Liver (tissue), 9 donors: ENCODE measurements around the gene RELN. TPM values are rescaled to one million over a fixed set of nuclear protein-coding genes. Genes with fewer than 3 reads are reported as not detected.

Experiments
- DNase-seq: peaks from one replicate; pipeline ENCODE4 v3.0.0-alpha.2; 2017; ENCODE audit warnings: low spot score
- H3K27ac ChIP-seq, 2 donors: one replicate each; pipeline ENCODE4 v1.7.0; 2013; ENCODE audit warnings: inconsistent platforms in 2 of 2, low read length in 2 of 2, control low read depth in 1 of 2, low read depth in 1 of 2, mild to moderate bottlenecking in 1 of 2
- H3K27me3 ChIP-seq, 4 donors: one replicate each; pipeline versions ENCODE4 v1.6.1 to v1.7.0; 2013; ENCODE audit warnings: low read length in 3 of 4, inconsistent platforms in 1 of 4, mild to moderate bottlenecking in 1 of 4, moderate library complexity in 1 of 4; ENCODE audit not compliant: control insufficient read depth in 4 of 4, insufficient read depth in 4 of 4
- H3K36me3 ChIP-seq, 4 donors: one replicate each; pipeline versions ENCODE4 v1.6.1 to v1.7.0; 2013; ENCODE audit warnings: low read length in 3 of 4, mild to moderate bottlenecking in 3 of 4, low read depth in 1 of 4, moderate library complexity in 1 of 4; ENCODE audit not compliant: control insufficient read depth in 4 of 4, insufficient read depth in 3 of 4
- H3K4me1 ChIP-seq, 4 donors: one replicate each; pipeline versions ENCODE4 v1.6.1 to v1.7.0; 2013; ENCODE audit warnings: low read length in 3 of 4, mild to moderate bottlenecking in 3 of 4, moderate library complexity in 1 of 4; ENCODE audit not compliant: control insufficient read depth in 4 of 4, insufficient read depth in 4 of 4
- H3K4me3 ChIP-seq, 3 donors: one replicate each; pipeline versions ENCODE4 v1.6.1 to v1.7.0; 2013; ENCODE audit warnings: low read length in 3 of 3, control low read depth in 1 of 3, low read depth in 1 of 3, mild to moderate bottlenecking in 1 of 3
- H3K9ac ChIP-seq, 2 donors: one replicate each; pipeline ENCODE4 v1.7.0; 2013; ENCODE audit warnings: low read length in 2 of 2, mild to moderate bottlenecking in 2 of 2, moderate library complexity in 2 of 2, control low read depth in 1 of 2, low read depth in 1 of 2
- H3K9me3 ChIP-seq, 4 donors: one replicate each; pipeline versions ENCODE4 v1.6.1 to v1.7.0; 2013; ENCODE audit warnings: low read length in 3 of 4; ENCODE audit not compliant: control insufficient read depth in 4 of 4
- CTCF ChIP-seq: fragments of 150-350 bp; IDR thresholded peaks from 2 replicates; pipeline ENCODE4 v1.5.1; 2017; ENCODE audit warnings: improper control_type of control experiment, low read depth, low read length; ENCODE audit not compliant: missing input control
- EGR1 ChIP-seq, 2 donors: IDR thresholded peaks; 2 replicates each; pipeline ENCODE4 v1.6.1; 2016 to 2018; ENCODE audit warnings: antibody characterized with exemption in 2 of 2, low read depth in 2 of 2
- FOXA1 ChIP-seq: IDR thresholded peaks from 2 replicates; pipeline ENCODE4 v1.6.1; 2016; ENCODE audit warnings: antibody characterized with exemption
- FOXA2 ChIP-seq: IDR thresholded peaks from 2 replicates; pipeline ENCODE4 v1.6.1; 2016; ENCODE audit warnings: antibody characterized with exemption
- HNF4A ChIP-seq, 2 donors: conservative IDR thresholded peaks; 2 replicates each; pipeline ENCODE4 v1.6.1; 2016; ENCODE audit warnings: antibody characterized with exemption in 2 of 2, mild to moderate bottlenecking in 2 of 2
- HNF4G ChIP-seq: IDR thresholded peaks from 2 replicates; pipeline ENCODE4 v1.6.1; 2016; ENCODE audit warnings: antibody characterized with exemption
- JUND ChIP-seq, 2 donors: IDR thresholded peaks; 2 replicates each; pipeline ENCODE4 v1.6.1; 2016; ENCODE audit warnings: antibody characterized with exemption in 2 of 2
- MAX ChIP-seq: IDR thresholded peaks from 2 replicates; pipeline ENCODE4 v1.6.1; 2016; ENCODE audit warnings: antibody characterized with exemption
- RAD21 ChIP-seq, 2 donors: IDR thresholded peaks; 2 replicates each; pipeline ENCODE4 v1.6.1; 2016; ENCODE audit warnings: antibody characterized with exemption in 2 of 2, mild to moderate bottlenecking in 2 of 2
- REST ChIP-seq: IDR thresholded peaks from 2 replicates; pipeline ENCODE4 v1.6.1; 2016; ENCODE audit warnings: antibody characterized with exemption, mild to moderate bottlenecking
- SP1 ChIP-seq: IDR thresholded peaks from 2 replicates; pipeline ENCODE4 v1.6.1; 2018; ENCODE audit warnings: antibody characterized with exemption, mild to moderate bottlenecking
- TAF1 ChIP-seq: conservative IDR thresholded peaks from 2 replicates; pipeline ENCODE4 v1.6.1; 2016; ENCODE audit warnings: antibody characterized with exemption, mild to moderate bottlenecking
- YY1 ChIP-seq: IDR thresholded peaks from 2 replicates; pipeline ENCODE4 v1.6.1; 2016; ENCODE audit warnings: antibody characterized with exemption, mild to moderate bottlenecking
- ZBTB33 ChIP-seq: IDR thresholded peaks from 2 replicates; pipeline ENCODE4 v1.6.1; 2016; ENCODE audit warnings: antibody characterized with exemption
- WGBS: extraction: QIAGEN DNeasy Blood & Tissue Kit; methylation state at CpG from one replicate; pipeline ENCODE4 v1.1.7; 2013; 5-methylcytosine and 5-hydroxymethylcytosine counted together
- polyA plus RNA-seq, 2 donors: library from polyadenylated mRNA; stranded (reverse) in 1 of 2; unstranded in 1 of 2; fragments of 200-250 nt in 1 of 2; fragments of >200 nt in 1 of 2; fragmentation: Nextera tagmentation in 1 of 2; extraction: Ambion mirVana in 1 of 2; gene quantifications; one replicate each; pipeline versions ENCODE4 v1.2.1 to v1.2.3, GENCODE V29; 2013 to 2015
- total RNA-seq, 2 donors: library from RNA; depleted of rRNA; stranded (reverse); fragments of >200 nt; gene quantifications; one replicate each; pipeline ENCODE4 v1.2.3, GENCODE V29; 2014
- donor health status: healthy.
- donor health status: healthy.
- donor health status: healthy.
- donor health status: healthy.
- donor health status: healthy.

The RELN gene
- total and polyA plus RNA-seq, 4 donors: 10.0 to 69.8 (median 28.4) TPM

DNA sequence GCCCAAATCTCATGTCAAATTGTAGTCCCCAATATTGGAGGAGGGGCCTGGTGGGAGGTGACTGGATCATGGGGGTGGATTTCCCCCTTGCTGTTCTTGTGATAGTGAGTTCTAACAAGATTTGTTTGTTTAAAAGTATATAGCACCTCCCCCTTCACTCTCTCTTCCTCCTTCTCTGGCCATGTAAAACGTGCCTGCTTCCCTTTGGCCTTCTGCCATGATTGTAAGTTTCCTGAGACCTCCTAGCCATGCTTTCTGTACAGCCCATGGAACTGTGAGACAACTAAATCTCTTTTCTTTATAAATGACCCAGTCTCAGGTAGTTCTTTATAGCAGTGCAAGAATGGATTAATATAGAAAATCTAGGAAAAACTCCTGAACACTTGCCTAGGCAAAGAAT lies 341.3 kb downstream of the RELN start:
- Histone ChIP-seq H3K27ac (no peak overlapping the region), H3K27me3 (no peaks in the 10 kb centered on the region), H3K4me3 (no peak overlapping the region), H3K9me3 (peaks cover 0 to 2% (median 0%) of the 10 kb centered on the region in 4 donors), H3K9ac (no peak overlapping the region), H3K36me3 (no peaks in the 10 kb centered on the region), H3K4me1 (no peaks in the 10 kb centered on the region)
- no peak for DNase-seq
- TF ChIP-seq RAD21 (IDR thresholded peaks at IDR 0.05): no peak
- no peak for TF ChIP-seq FOXA2
- no peak for TF ChIP-seq FOXA1
- TF ChIP-seq HNF4A (conservative IDR thresholded peaks at IDR 0.05): no peak
- no peak for TF ChIP-seq REST
- TF ChIP-seq HNF4G: no peak
- no peak for TF ChIP-seq EGR1 (IDR thresholded peaks at IDR 0.05; ENCODE audit: low read depth in 2 of 2)
- no peak for TF ChIP-seq YY1
- TF ChIP-seq ZBTB33: no peak
- WGBS: 59% methylated on average over 1 of the region's 1 CpG

DNA sequence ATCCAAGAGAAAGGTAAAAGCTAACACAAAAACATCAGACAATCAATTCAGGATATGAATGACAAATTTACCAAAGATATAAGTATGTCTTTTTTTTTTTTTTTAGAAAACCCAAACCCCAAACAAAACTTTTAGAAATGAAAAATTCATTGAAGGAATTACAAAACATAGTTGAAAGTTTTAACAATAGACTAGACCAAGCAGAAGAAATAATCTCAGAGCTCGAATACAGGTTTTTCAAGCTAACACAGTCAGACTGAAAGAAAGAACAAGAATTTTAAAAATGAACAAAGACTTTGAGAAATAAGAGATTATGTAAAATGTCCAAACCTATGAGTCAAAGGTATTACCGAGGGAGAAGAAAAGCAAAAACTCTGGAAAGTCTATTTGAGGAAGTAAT lies 345.1 kb downstream of the RELN start:
- Histone ChIP-seq H3K4me1 (no peaks in the 10 kb centered on the region), H3K9me3 (peaks cover 0 to 2% (median 0%) of the 10 kb centered on the region in 4 donors), H3K27me3 (no peaks in the 10 kb centered on the region), H3K4me3 (no peak overlapping the region), H3K9ac (no peak overlapping the region), H3K27ac (no peak overlapping the region), H3K36me3 (no peaks in the 10 kb centered on the region)
- 83% methylated on average over 2 of the region's 2 CpGs for WGBS
- TF ChIP-seq EGR1 (IDR thresholded peaks at IDR 0.05; ENCODE audit: low read depth in 2 of 2): no peak
- TF ChIP-seq TAF1: no peak
- no peak for TF ChIP-seq CTCF
- TF ChIP-seq ZBTB33: no peak
- TF ChIP-seq RAD21 (IDR thresholded peaks at IDR 0.05): no peak
- no peak for TF ChIP-seq SP1
- TF ChIP-seq JUND (IDR thresholded peaks at IDR 0.05): no peak
- no peak for TF ChIP-seq FOXA1
- TF ChIP-seq MAX: no peak
- no peak for DNase-seq
